Endothelial cell of umbilical vein (primary cell): ENCODE results near the gene DGKD. TPM values are rescaled to one million over a fixed set of nuclear protein-coding genes. Genes with fewer than 3 reads are reported as not detected.

Experiments used
- BruUV-seq: library from RNA; stranded (reverse); fragments of 400-500 nt; replicated peaks from 2 replicates; lab custom pipeline; 2021; lab: Mats Ljungman, UMichigan
- CTCF ChIA-PET: fragments of 300-600, 350-600 bp; sonication (Branson Sonifier 250); formaldehyde crosslinking; loops from one replicate; lab custom pipeline; 2021; ENCODE audit warnings: antibody characterized with exemption, inconsistent platforms; lab: Charles Lee
- POLR2A ChIA-PET: fragments of 300-600, 350-600 bp; sonication (Branson Sonifier 250); formaldehyde crosslinking; loops from one replicate; lab custom pipeline; 2021; ENCODE audit warnings: antibody characterized with exemption, inconsistent platforms; lab: Charles Lee
- DNase-seq: peaks from one replicate; pipeline ENCODE4 v3.0.0-alpha.2; 2011; ENCODE audit warnings: low read depth, low spot score
- FAIRE-seq: peaks from 2 replicates; lab custom pipeline; 2011; peaks lifted over from hg19 to GRCh38; lab: Jason Lieb, UNC
- H2AFZ ChIP-seq: 2 replicates; pipeline ENCODE4 v1.6.0; 2012; ENCODE audit warnings: low read depth, low read length, control low read depth, inconsistent platforms
- H3K27ac ChIP-seq: 2 replicates; pipeline ENCODE4 v1.5.1; 2011; ENCODE audit warnings: low read depth, mild to moderate bottlenecking, control low read depth, low read length, moderate library complexity; ENCODE audit not compliant: insufficient read depth
- H3K27me3 ChIP-seq, 2 experiments: 2 replicates each; pipeline versions ENCODE4 v1.6.0 to v1.6.1; 2011; ENCODE audit warnings: low read length in 2 of 2, mixed read lengths in 1 of 2; ENCODE audit not compliant: control insufficient read depth in 2 of 2, insufficient read depth in 2 of 2
- H3K36me3 ChIP-seq, 2 experiments: 2 replicates in 1 of 2; 3 replicates in 1 of 2; pipeline ENCODE4 v1.5.1; 2011; ENCODE audit warnings: low read length in 2 of 2, mild to moderate bottlenecking in 1 of 2, moderate library complexity in 1 of 2; ENCODE audit not compliant: control insufficient read depth in 2 of 2, insufficient read depth in 2 of 2; ENCODE audit errors: extremely low read depth in 1 of 2
- H3K4me1 ChIP-seq: 3 replicates; pipeline ENCODE4 v1.5.1; 2011; ENCODE audit warnings: mild to moderate bottlenecking, low read length; ENCODE audit not compliant: control insufficient read depth, insufficient read depth; ENCODE audit errors: extremely low read depth
- H3K4me2 ChIP-seq: 2 replicates; pipeline ENCODE4 v1.6.1; 2011; ENCODE audit warnings: low read length, control low read depth, mixed read lengths; ENCODE audit not compliant: insufficient read depth
- H3K4me3 ChIP-seq, 3 experiments: fragments of 200-600 bp in 1 of 3; sonication (generic), shearing (Covaris generic) in 1 of 3; replicated peaks in 1 of 3; 2 replicates each; pipeline ENCODE4 v1.5.1; 2011 to 2016; ENCODE audit warnings: control low read depth in 3 of 3, low read length in 3 of 3, mild to moderate bottlenecking in 2 of 3, inconsistent platforms in 1 of 3, low read depth in 1 of 3, moderate library complexity in 1 of 3; ENCODE audit not compliant: insufficient read depth in 1 of 3
- H3K79me2 ChIP-seq: 2 replicates; pipeline ENCODE4 v1.6.0; 2012; ENCODE audit warnings: low read length, inconsistent platforms; ENCODE audit not compliant: control insufficient read depth, insufficient read depth
- H3K9ac ChIP-seq: replicated peaks from 2 replicates; pipeline ENCODE3; 2011; ENCODE audit warnings: low read length, control low read depth; ENCODE audit not compliant: insufficient read depth; ENCODE audit errors: extremely low read depth
- H3K9me1 ChIP-seq: replicated peaks from 3 replicates; pipeline ENCODE4 v1.6.0; 2011; ENCODE audit warnings: mild to moderate bottlenecking, low read length; ENCODE audit not compliant: control insufficient read depth, insufficient read depth; ENCODE audit errors: extremely low read depth
- H3K9me3 ChIP-seq: replicated peaks from 2 replicates; pipeline ENCODE4 v1.5.1; 2012; ENCODE audit warnings: low read length, inconsistent platforms; ENCODE audit not compliant: control insufficient read depth, insufficient read depth
- H4K20me1 ChIP-seq: replicated peaks from 2 replicates; pipeline ENCODE3; 2011; ENCODE audit warnings: mild to moderate bottlenecking, low read length; ENCODE audit not compliant: control insufficient read depth, insufficient read depth; ENCODE audit errors: extremely low read depth
- CTCF ChIP-seq, 2 donors: IDR thresholded peaks; 1 replicate in 1 of 2; 2 replicates in 1 of 2; pipeline ENCODE4 v1.5.1; 2011; ENCODE audit warnings: low read length in 2 of 2, mild to moderate bottlenecking in 2 of 2, moderate library complexity in 2 of 2, control low read depth in 1 of 2, inconsistent platforms in 1 of 2, low read depth in 1 of 2; ENCODE audit not compliant: insufficient read depth in 1 of 2; ENCODE audit errors: extremely low read depth in 1 of 2
- EZH2 ChIP-seq: IDR thresholded peaks from 2 replicates; pipeline ENCODE4 v1.6.1; 2012; ENCODE audit warnings: borderline replicate concordance, low read depth, mild to moderate bottlenecking, moderate library complexity, low read length, inconsistent platforms; ENCODE audit not compliant: severe bottlenecking
- FOS ChIP-seq: IDR thresholded peaks from 2 replicates; pipeline ENCODE4 v1.6.1; 2011; ENCODE audit warnings: mild to moderate bottlenecking, low read length, moderate library complexity, borderline replicate concordance; ENCODE audit not compliant: insufficient read depth
- MYC ChIP-seq: IDR thresholded peaks from one replicate; pipeline ENCODE4 v1.6.1; 2011; ENCODE audit warnings: mild to moderate bottlenecking, low read depth, low read length
- dilution Hi-C: fragments of 300-500 bp; cut with MboI; formaldehyde crosslinking; loops from one replicate; pipeline ENCODE4 v1.15.0; 2019; ENCODE audit warnings: low sequenced_read_pairs; ENCODE audit not compliant: extremely low pct_ligation_motif_present
- intact Hi-C: fragments of 100-400 bp; cut with micrococcal nuclease; formaldehyde crosslinking; loops from one replicate; pipeline ENCODE4 v1.10.0; 2022
- polyA plus RNA-seq, 4 experiments: library from polyadenylated mRNA; depleted of rRNA in 3 of 4; stranded (reverse) in 3 of 4; unstranded in 1 of 4; fragments of >200 nt; gene quantifications; 2 replicates each; pipeline versions ENCODE4 v1.2.1 to v1.2.3, GENCODE V29; 2011 to 2012; ENCODE audit warnings: missing spikeins in 1 of 4
- total RNA-seq: library from RNA; stranded (reverse); gene quantifications from 2 replicates; pipeline ENCODE4 v1.2.3, GENCODE V29; 2021

DGKD gene
- total and polyA plus RNA-seq, 2 donors (not counting 3 experiments of a cell fraction or from before 2014, with no cell fraction given) = 10.8 to 36.6 TPM

- Histone ChIP-seq H3K4me3 (no peak overlapping the region), H3K27me3 (no peaks in the 10 kb centered on the region), H3K4me2 (no peak overlapping the region), H3K4me1 (no peaks in the 10 kb centered on the region), H3K27ac (no peak overlapping the region), H2AFZ (no peak overlapping the region), H4K20me1 (no peaks in the 10 kb centered on the region), H3K9me1 (no peaks in the 10 kb centered on the region), H3K9ac (no peak overlapping the region), H3K9me3 (no peaks in the 10 kb centered on the region), H3K36me3 (peaks cover 0 to 12% of the 10 kb centered on the region in 2 experiments), H3K79me2 (no peaks in the 10 kb centered on the region)
- POLR2A ChIA-PET = no interaction called here
- FAIRE-seq (no peak), DNase-seq (no peak)
- no TSS peak for BruUV-seq
- intact Hi-C loops = loop anchor here (1.0 to 10.0 kb wide), 8 partner anchors 117 to 1667 kb away; partner anchors contain the start of genes HJURP and USP40
- CTCF ChIA-PET = no interaction called here
- dilution Hi-C loops = no loop called here
- no peak for TF ChIP-seq EZH2
- TF ChIP-seq FOS = no peak
- no peak for TF ChIP-seq CTCF (IDR thresholded peaks at IDR 0.05; ENCODE audit: extremely low read depth in 1 of 2, insufficient read depth in 1 of 2, low read depth in 1 of 2, low read length in 2 of 2)
- no peak for TF ChIP-seq MYC
Measured at GRCh38 chr2:233449921-233450863, 95.9 kb downstream of the DGKD start.
